ENCODE measurements around the gene CST1.
A peak's percentile ranks its signal among the peaks of the same experiment; 100 is the strongest.
"Not testable (repeated sequence)": the region's sequence is repeated elsewhere in the genome, so short reads cannot be mapped to it uniquely, and the experiment has no call there.

The CST1 gene

GRCh38 chr20:23727016-23727415 lies 23.7 kb downstream of the CST1 start:
- Histone ChIP-seq H3K27ac (ENCODE audit: low read length) (no peak overlapping the region), H3K27me3 (ENCODE audit: insufficient read depth, low read length, poor library complexity) (peaks cover 3% of the 10 kb centered on the region), H4K20me1 (ENCODE audit: insufficient read depth, low read length) (no peaks in the 10 kb centered on the region), H3K4me2 (ENCODE audit: insufficient read depth, low read length) (no peak overlapping the region), H3K36me3 (ENCODE audit: insufficient read depth, low read length) (no peaks in the 10 kb centered on the region), H3K79me2 (ENCODE audit: insufficient read depth, low read length) (no peaks in the 10 kb centered on the region), H2AFZ (ENCODE audit: low read depth, low read length) (no peak overlapping the region), H3K4me1 (ENCODE audit: insufficient read depth, low read length) (no peaks in the 10 kb centered on the region), H3K4me3 (ENCODE audit: low read depth in 1 of 2, low read length in 2 of 2) (no peak overlapping the region), H3K9ac (ENCODE audit: low read depth, low read length) (no peak overlapping the region), H3K9me3 (ENCODE audit: insufficient read depth, low read length, severe bottlenecking) (no peaks in the 10 kb centered on the region)
- TF ChIP-seq EZH2 (IDR thresholded peaks at IDR 0.05; ENCODE audit: borderline replicate concordance, low read depth, low read length, severe bottlenecking) (no peak), CTCF (IDR thresholded peaks at IDR 0.05; ENCODE audit: borderline replicate concordance, extremely low read depth, low read length, poor library complexity, severe bottlenecking) (no peak)
- DNase-seq (no peak), ATAC-seq (ENCODE audit: insufficient read depth, low read depth) (no peak)

- Histone ChIP-seq H3K36me3 (ENCODE audit: insufficient read depth, low read length) (no peaks in the 10 kb centered on the region), H3K27ac (ENCODE audit: low read length) (no peak overlapping the region), H3K4me2 (ENCODE audit: insufficient read depth, low read length) (no peak overlapping the region), H3K9ac (ENCODE audit: low read depth, low read length) (no peak overlapping the region), H3K9me3 (ENCODE audit: insufficient read depth, low read length, severe bottlenecking) (no peaks in the 10 kb centered on the region), H2AFZ (ENCODE audit: low read depth, low read length) (no peak overlapping the region), H3K79me2 (ENCODE audit: insufficient read depth, low read length) (no peaks in the 10 kb centered on the region), H3K4me1 (ENCODE audit: insufficient read depth, low read length) (no peaks in the 10 kb centered on the region), H3K27me3 (ENCODE audit: insufficient read depth, low read length, poor library complexity) (peaks cover 6% of the 10 kb centered on the region), H4K20me1 (ENCODE audit: insufficient read depth, low read length) (no peaks in the 10 kb centered on the region), H3K4me3 (ENCODE audit: low read depth in 1 of 2, low read length in 2 of 2) (no peak overlapping the region)
- DNase-seq = no peak
- TF ChIP-seq EZH2 (IDR thresholded peaks at IDR 0.05; ENCODE audit: borderline replicate concordance, low read depth, low read length, severe bottlenecking) = no peak
- TF ChIP-seq CTCF (IDR thresholded peaks at IDR 0.05; ENCODE audit: borderline replicate concordance, extremely low read depth, low read length, poor library complexity, severe bottlenecking) = no peak
- ATAC-seq (ENCODE audit: insufficient read depth, low read depth) = no peak
Observed at GRCh38 chr20:23725102-23725501, 25.6 kb downstream of the CST1 start.

- H3K27me3 ChIP-seq (ENCODE audit: insufficient read depth, low read length, poor library complexity); H3K79me2 ChIP-seq (ENCODE audit: insufficient read depth, low read length); H3K27ac ChIP-seq (ENCODE audit: low read length); H3K4me1 ChIP-seq (ENCODE audit: insufficient read depth, low read length); H3K9me3 ChIP-seq (ENCODE audit: insufficient read depth, low read length, severe bottlenecking); H4K20me1 ChIP-seq (ENCODE audit: insufficient read depth, low read length); H3K36me3 ChIP-seq (ENCODE audit: insufficient read depth, low read length); H3K4me2 ChIP-seq (ENCODE audit: insufficient read depth, low read length); H2AFZ ChIP-seq (ENCODE audit: low read depth, low read length); H3K4me3 ChIP-seq (ENCODE audit: low read depth in 1 of 2, low read length in 2 of 2); H3K9ac ChIP-seq (ENCODE audit: low read depth, low read length): not testable (repeated sequence)
- peak; percentile 63 for DNase-seq
- peak; percentile 89 for ATAC-seq (ENCODE audit: insufficient read depth, low read depth)
- peak; percentile 60 for TF ChIP-seq CTCF (IDR thresholded peaks at IDR 0.05; ENCODE audit: borderline replicate concordance, extremely low read depth, low read length, poor library complexity, severe bottlenecking)
Observed at GRCh38 chr20:23723659-23724307, 27.0 kb downstream of the CST1 start.

GRCh38 chr20:23722851-23723250 lies 27.9 kb downstream of the CST1 start:
- not testable (repeated sequence) for H3K4me2 ChIP-seq (ENCODE audit: insufficient read depth, low read length); H3K4me3 ChIP-seq (ENCODE audit: low read depth in 1 of 2, low read length in 2 of 2); DNase-seq; H4K20me1 ChIP-seq (ENCODE audit: insufficient read depth, low read length); H2AFZ ChIP-seq (ENCODE audit: low read depth, low read length); H3K27ac ChIP-seq (ENCODE audit: low read length); H3K36me3 ChIP-seq (ENCODE audit: insufficient read depth, low read length); H3K9ac ChIP-seq (ENCODE audit: low read depth, low read length); H3K27me3 ChIP-seq (ENCODE audit: insufficient read depth, low read length, poor library complexity); H3K79me2 ChIP-seq (ENCODE audit: insufficient read depth, low read length); ATAC-seq (ENCODE audit: insufficient read depth, low read depth); H3K4me1 ChIP-seq (ENCODE audit: insufficient read depth, low read length); H3K9me3 ChIP-seq (ENCODE audit: insufficient read depth, low read length, severe bottlenecking)
